Measurements from ENCODE around the gene RAB27A.
A peak's percentile ranks its signal among the peaks of the same experiment; 100 is the strongest.
"Not testable (repeated sequence)": the region's sequence is repeated elsewhere in the genome, so short reads cannot be mapped to it uniquely, and the experiment has no call there.

RAB27A gene

GRCh38 chr15:55289746-55290527 is at the start of gene RAB27A:
Gene RAB27A, minus strand, starts transcription at chr15:55289813. Its CDS starts 54,879 bp downstream, at chr15:55234934.
- DNase-seq = peak in 29 of 56 donors; percentile 1 to 41 (median 16)

- no peak for DNase-seq
Measured at GRCh38 chr15:55337160-55337559, 47.5 kb upstream of the RAB27A start.

GRCh38 chr15:55334997-55335396 is 45.4 kb upstream of the RAB27A start:
- no peak for DNase-seq

DNA sequence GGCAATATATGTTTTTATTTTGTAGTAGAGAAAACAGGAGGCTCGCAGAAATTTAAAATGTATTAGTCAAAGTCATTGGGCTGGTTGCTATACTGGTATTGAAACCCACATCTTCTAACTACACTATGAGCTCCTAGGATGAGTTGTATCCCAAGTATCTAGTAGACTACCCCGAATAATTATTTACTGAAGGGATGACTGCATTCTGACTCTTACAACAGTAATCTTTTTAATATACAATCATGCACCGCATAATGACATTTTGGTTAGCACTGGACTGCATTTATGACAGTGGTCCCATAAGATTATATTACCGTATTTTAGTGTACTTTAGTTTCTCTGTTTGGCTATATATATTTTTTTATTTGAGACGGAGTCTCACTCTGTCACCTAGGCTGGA is 44.8 kb upstream of the RAB27A start:
- no peak for DNase-seq

GRCh38 chr15:55327387-55327786 is 37.8 kb upstream of the RAB27A start:
- no peak for DNase-seq

DNA sequence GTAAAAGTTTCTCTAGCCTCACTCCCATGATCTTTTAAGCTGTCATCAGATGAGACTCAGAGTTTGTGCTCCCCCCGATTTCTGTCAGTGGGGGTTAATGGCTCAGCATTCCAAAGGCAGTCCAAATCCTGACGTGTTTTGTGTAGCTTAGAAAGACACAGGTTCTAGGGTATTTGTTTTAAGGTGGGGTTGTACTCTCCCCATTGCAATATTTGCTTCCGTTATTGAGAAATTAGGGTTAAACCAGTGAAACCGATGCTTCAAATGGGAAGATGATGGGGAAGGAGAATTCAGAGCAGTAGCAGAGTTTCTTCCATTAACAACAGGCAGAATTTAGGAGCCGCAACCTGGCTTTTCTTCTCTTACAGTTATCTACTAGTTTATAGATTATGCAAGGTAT is 32.9 kb upstream of the RAB27A start:
- no peak for DNase-seq

- DNase-seq = no peak
Measured at GRCh38 chr15:55320963-55321362, 31.4 kb upstream of the RAB27A start.

DNA sequence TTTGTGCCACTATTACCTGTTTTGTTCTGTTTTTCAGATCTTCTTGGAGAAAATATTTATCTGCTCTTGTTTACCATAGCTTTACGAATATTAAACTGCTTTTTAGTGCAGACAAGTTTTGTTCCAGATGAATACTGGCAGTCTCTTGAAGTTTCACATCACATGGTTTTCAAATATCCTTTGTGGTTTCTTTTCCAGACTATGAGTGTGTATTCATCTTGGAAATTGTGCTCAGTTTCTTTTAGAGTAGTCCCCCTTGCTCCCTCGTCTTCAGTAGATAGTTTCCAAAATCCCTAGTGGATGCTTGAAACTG is 30.6 kb upstream of the RAB27A start:
- no peak for DNase-seq

- DNase-seq = no peak
Measured at GRCh38 chr15:55319537-55320237, 30.1 kb upstream of the RAB27A start.

GRCh38 chr15:55318588-55319494 is 29.2 kb upstream of the RAB27A start, which contains the start of the genes PIGB and PIGBOS1:
Gene PIGB, plus strand, starts transcription at chr15:55319222. Its CDS starts 29 bp downstream, at chr15:55319251.
Gene PIGBOS1, minus strand, starts transcription at chr15:55319123. Its CDS starts 1,331 bp downstream, at chr15:55317792.
- peak; percentile 17 to 87 (median 70) for DNase-seq

DNA sequence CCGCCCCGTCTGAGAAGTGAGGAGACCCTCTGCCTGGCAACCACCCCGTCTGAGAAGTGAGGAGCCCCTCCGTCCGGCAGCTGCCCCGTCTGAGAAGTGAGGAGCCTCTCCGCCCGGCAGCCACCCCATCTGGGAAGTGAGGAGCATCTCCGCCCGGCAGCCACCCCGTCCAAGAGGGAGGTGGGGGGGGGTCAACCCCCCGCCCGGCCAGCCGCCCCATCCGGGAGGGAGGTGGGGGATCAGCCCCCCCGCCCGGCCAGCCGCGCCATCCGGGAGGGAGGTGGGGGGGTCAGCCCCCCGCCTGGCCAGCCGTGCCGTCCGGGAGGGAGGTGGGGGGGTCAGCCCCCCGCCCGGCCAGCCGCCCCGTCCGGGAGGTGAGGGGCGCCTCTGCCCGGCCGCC is 13.2 kb upstream of the RAB27A start:
- DNase-seq = not testable (repeated sequence)

GRCh38 chr15:55297315-55297714 is 7.7 kb upstream of the RAB27A start:
- no peak for DNase-seq

- DNase-seq = peak in 53 of 56 donors; percentile 7 to 85 (median 53)
Measured at GRCh38 chr15:55290528-55291057, 980 bp upstream of the RAB27A start.

GRCh38 chr15:55289011-55289745 is 435 bp downstream of the RAB27A start:
- peak in 2 of 56 donors; percentile 1 to 12 for DNase-seq

GRCh38 chr15:55288006-55288717 is 1.5 kb downstream of the RAB27A start:
- DNase-seq = no peak

- DNase-seq = not testable (repeated sequence)
Measured at GRCh38 chr15:55286442-55287189, 3.0 kb downstream of the RAB27A start.

GRCh38 chr15:55284426-55284825 is 5.2 kb downstream of the RAB27A start:
- no peak for DNase-seq

- DNase-seq = no peak
Measured at GRCh38 chr15:55283379-55284147, 6.0 kb downstream of the RAB27A start.
